ENCODE measurements around the gene GOLIM4. TPM values are rescaled to one million over a fixed set of nuclear protein-coding genes. Genes with fewer than 3 reads are reported as not detected.

Gene GOLIM4
- total RNA-seq, 2 donors from 2014 or later = 21.0 to 32.6 TPM

DNA sequence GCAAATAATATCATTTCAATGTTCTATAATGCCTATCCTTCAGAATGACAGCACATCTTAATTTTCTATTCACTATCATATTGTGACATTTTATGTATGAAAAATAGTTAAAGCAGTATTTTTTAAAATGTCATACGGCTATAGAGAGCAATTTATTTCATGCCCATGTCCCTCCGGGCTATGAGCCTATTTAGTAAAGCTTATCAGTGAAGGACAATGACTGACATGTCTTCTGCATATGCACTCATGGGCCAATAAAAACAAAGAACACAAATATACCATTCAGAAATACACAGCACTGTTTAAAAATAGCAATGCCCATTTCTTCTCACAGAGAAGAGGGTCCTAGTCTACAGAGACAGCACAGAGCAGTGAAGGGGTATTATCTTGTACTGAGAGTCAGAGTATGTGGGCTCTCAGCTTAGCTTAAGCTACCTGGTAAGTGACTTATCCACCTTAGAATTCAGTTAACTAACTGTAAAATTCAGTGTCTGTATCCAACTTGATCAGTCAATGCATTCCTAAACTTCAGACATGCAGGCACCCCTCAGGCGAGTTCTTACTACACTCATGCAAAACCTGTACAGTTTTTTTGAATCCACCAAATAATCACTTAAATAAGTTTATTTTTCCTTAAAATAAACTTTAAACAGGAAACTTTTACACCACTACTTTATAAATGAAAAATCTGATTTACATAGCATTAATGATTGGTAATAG is 9.0 kb downstream of the GOLIM4 start:
- intact Hi-C loops (cut with DNase I) = no loop called here
- ATAC-seq (no peak), DNase-seq (no peak)
- no peak for TF ChIP-seq POLR2A (IDR thresholded peaks at IDR 0.05)
- TF ChIP-seq, protein P1, sequence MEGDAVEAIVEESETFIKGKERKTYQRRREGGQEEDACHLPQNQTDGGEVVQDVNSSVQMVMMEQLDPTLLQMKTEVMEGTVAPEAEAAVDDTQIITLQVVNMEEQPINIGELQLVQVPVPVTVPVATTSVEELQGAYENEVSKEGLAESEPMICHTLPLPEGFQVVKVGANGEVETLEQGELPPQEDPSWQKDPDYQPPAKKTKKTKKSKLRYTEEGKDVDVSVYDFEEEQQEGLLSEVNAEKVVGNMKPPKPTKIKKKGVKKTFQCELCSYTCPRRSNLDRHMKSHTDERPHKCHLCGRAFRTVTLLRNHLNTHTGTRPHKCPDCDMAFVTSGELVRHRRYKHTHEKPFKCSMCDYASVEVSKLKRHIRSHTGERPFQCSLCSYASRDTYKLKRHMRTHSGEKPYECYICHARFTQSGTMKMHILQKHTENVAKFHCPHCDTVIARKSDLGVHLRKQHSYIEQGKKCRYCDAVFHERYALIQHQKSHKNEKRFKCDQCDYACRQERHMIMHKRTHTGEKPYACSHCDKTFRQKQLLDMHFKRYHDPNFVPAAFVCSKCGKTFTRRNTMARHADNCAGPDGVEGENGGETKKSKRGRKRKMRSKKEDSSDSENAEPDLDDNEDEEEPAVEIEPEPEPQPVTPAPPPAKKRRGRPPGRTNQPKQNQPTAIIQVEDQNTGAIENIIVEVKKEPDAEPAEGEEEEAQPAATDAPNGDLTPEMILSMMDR (IDR thresholded peaks at IDR 0.05) = no peak
- Histone ChIP-seq H3K36me3 (replicated peaks in 1 of 2; ENCODE audit: insufficient read depth in 1 of 2, low read depth in 2 of 2) (no peaks in the 10 kb centered on the region), H3K27ac (no peak overlapping the region), H3K9me3 (no peaks in the 10 kb centered on the region), H3K4me1 (peaks cover 43% of the 10 kb centered on the region), H3K4me3 (no peak overlapping the region), H3K27me3 (no peaks in the 10 kb centered on the region)
- WGBS, 2 donors = 41 to 44% methylated on average over 3 of the region's 3 CpGs

DNA sequence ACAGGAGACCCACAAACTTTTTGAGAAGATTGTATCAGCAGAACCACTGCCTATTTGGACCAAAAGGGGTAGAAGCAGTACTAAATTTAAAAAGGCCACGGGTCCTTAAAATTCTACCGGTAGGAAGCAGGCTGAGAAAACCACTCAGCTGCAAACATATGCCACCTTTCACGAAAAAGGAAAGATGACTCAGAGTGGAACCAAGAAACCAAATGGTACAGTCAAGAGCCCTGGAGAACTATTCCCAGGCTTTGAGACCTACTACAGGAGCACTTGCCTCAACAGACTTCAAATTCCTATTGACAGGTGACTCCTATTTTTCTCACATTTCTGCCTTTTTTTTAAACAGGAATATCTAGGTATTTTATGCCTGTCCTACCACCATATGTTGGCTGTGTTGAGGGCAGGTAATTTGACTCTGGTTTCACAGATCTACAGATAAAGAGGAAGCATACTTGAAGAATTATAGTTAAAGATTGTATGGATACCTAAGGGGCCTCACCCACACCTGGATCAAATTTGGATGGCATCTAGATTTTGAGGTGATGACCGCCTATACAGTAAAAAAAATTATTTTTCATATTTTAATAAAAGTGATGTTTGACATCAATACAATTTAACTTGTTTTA is 10.1 kb downstream of the GOLIM4 start:
- no peak overlapping the region for H3K27ac ChIP-seq

DNA sequence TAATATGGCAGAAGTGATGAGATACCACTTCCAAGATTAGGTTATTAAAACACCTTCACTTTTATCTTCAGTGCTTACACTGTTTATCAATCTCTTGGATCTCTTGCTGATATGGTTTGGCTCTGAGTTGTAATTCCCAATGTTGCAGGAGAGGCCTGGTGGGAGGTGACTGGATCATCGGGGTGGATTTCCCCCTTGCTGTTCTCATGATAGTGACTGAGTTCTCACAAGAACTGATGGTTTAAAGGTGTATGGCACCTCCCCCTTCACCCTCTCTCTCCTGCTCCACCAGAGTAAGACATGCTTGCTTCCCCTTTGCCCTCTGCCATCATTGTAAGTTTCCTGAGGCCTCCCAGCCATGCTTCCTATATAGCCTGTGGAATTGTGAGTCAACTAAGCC is 11.8 kb downstream of the GOLIM4 start:
- Histone ChIP-seq H3K9me3 (no peaks in the 10 kb centered on the region), H3K27ac (no peak overlapping the region), H3K27me3 (no peaks in the 10 kb centered on the region), H3K4me1 (peaks cover 16% of the 10 kb centered on the region), H3K36me3 (replicated peaks in 1 of 2; ENCODE audit: insufficient read depth in 1 of 2, low read depth in 2 of 2) (no peaks in the 10 kb centered on the region), H3K4me3 (no peak overlapping the region)
- intact Hi-C loops (cut with DNase I) = no loop called here
- TF ChIP-seq, protein P1 (IDR thresholded peaks at IDR 0.05) = no peak
- no peak for TF ChIP-seq POLR2A (IDR thresholded peaks at IDR 0.05)
- ATAC-seq (no peak), DNase-seq (no peak)
- 58 to 64% methylated on average over 1 of the region's 1 CpG for WGBS, 2 donors

More for the DNA sequence above, 10.1 kb downstream of the GOLIM4 start:
- H3K4me1 ChIP-seq = peaks cover 32% of the 10 kb centered on the region
- no peak for ATAC-seq
- 84 to 86% methylated on average over 4 of the region's 4 CpGs for WGBS, 2 donors
- H3K9me3 ChIP-seq = no peaks in the 10 kb centered on the region
- intact Hi-C loops (cut with DNase I) = no loop called here
- DNase-seq = no peak
- H3K4me3 ChIP-seq = no peak overlapping the region
- TF ChIP-seq, protein P1 (IDR thresholded peaks at IDR 0.05) = no peak
- TF ChIP-seq POLR2A (IDR thresholded peaks at IDR 0.05) = no peak
- H3K27me3 ChIP-seq = no peaks in the 10 kb centered on the region
- no peaks in the 10 kb centered on the region for H3K36me3 ChIP-seq (replicated peaks in 1 of 2; ENCODE audit: insufficient read depth in 1 of 2, low read depth in 2 of 2)

DNA sequence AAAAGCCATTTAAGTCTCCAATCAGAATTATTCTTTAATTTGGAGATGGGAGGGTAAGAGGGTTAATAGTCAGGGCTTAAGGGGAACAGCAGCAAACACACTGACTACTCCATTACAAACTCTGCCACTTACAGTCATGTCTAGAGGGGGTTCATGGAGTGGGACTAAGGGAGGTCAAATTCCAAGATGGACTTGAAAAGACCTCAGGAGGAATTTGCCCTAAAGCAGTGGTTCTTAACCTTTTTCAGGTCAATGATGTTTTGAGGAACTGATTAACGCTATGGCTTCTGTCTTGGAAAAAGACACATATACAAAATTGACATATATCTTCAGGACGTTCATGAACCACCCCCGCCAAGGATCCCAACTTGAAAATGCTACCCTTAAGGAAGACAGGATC is 13.9 kb downstream of the GOLIM4 start:
- Histone ChIP-seq H3K4me3 (no peak overlapping the region), H3K4me1 (peaks cover 5% of the 10 kb centered on the region), H3K27ac (no peak overlapping the region), H3K9me3 (no peaks in the 10 kb centered on the region), H3K36me3 (replicated peaks in 1 of 2; ENCODE audit: insufficient read depth in 1 of 2, low read depth in 2 of 2) (no peaks in the 10 kb centered on the region), H3K27me3 (no peaks in the 10 kb centered on the region)
- no peak for DNase-seq
- no peak for TF ChIP-seq POLR2A (IDR thresholded peaks at IDR 0.05)
- TF ChIP-seq, protein P1 (IDR thresholded peaks at IDR 0.05) = no peak
- no peak for ATAC-seq
- 84 to 85% methylated on average over 3 of the region's 3 CpGs for WGBS, 2 donors
- intact Hi-C loops (cut with DNase I) = no loop called here

All from body of pancreas (tissue), 4 donors.